GM18520 (cell line): Measurements from ENCODE around the gene SPRED2.

ENCODE experiments used
- ATAC-seq: cut with Tn5 transposase; IDR thresholded peaks from one replicate; pipeline ENCODE4 v1.9.1; 2021; ENCODE audit not compliant: unreplicated experiment

The SPRED2 gene

DNA sequence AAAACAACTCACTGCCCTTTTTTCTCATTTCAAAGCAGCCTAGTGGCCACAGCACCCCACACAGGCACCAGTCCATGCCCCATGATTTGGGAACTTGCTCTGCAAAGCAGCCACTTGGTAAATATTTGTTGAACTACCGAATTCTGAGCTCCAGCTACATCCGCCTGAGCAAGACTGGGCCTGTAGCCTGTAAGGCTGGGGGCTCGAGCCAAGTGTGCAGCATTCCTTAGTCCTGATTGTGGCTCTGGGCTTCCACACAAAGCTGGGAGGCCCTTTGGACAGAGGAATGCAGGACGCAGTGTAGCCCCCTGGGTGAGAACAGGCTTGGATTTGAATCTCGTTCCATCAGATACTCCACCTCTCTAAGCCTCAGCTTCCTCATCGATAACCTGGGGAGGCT, 116.3 kb downstream of the SPRED2 start:
- no peak for ATAC-seq

DNA sequence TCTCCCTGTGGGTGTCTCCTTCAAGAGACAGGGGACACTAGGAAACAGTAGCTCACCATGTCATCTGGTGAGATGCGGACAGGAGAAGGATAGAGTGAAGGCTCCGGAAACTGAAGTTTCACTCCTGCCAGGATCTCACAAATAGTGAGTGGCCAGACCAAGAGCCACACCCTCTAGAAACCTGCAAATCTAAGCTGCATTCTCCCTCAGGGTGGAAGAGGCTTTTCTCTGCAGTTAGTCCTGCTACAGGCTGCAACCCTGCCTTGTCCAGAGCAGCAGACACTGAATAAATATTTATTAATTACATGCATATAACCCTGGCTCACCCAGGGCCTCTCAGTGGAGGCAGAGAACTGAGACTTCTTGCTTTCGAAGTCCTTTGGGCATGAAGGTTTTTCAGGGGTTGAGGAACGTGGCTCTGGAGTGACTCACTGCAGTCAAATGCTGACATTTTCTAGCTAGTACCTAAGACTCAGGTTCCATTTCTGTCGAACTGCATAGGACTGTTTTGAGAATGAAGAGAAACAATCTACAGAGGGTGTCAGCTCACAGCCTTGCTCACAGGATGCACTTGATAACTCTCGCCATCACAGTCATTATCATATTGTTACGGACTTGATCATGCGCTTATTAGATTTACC, 117.5 kb downstream of the SPRED2 start:
- no peak for ATAC-seq

DNA sequence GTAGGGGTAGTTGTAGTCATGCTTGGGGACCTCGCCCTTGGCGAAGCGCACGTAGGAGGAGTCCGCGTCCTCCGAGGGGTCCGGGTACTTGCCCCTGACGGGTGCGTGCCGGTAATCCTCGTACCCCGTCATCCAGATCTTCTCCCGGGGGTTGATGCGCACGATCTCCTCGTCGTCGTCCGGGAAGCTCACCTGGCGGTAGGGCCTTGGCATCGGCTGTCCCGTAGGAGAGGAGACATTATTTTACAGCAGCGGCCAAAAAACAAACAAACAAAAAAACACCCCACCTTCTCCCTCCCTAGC, 118.5 kb downstream of the SPRED2 start:
- no peak for ATAC-seq

DNA sequence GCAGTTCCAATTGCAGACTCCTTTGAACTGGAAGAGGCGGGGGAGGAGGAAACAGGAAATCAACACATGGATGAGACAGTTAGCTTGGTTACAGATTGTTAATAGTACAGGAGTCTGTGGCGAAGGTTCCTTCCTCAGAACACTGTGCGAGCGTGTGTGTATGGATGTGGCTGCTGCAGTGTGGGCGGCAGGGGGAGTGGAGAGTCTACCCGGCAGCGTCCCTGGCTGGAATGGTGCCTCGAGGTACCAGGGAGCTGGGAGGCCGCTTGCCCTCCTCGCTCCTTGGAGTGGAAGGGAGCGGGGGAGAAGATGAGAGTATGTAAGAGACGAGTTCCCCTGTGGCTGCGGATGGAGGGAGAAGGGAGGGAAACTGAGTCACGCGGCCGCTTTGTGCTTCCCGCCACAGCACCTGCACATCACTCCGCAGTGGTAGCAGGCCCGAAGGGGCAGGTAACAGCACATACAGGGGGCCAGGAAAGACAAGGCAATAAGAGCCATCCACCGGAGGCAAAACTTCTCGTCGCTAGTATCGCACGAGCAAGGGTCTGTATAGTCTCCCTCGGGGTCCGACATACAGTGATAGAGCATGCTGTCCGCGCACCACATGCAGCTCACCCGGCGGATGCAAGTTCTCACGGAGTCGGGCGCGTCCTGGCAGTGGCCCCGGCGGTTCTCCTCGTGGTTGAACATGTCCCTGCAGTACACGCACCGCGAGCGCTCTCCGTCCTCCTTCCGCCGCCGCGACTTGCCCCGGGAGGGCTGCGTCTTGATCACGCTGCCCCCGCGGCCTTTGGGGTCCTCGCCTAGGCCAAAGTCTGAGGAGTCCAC, 119.1 kb downstream of the SPRED2 start:
- ATAC-seq = no peak

DNA sequence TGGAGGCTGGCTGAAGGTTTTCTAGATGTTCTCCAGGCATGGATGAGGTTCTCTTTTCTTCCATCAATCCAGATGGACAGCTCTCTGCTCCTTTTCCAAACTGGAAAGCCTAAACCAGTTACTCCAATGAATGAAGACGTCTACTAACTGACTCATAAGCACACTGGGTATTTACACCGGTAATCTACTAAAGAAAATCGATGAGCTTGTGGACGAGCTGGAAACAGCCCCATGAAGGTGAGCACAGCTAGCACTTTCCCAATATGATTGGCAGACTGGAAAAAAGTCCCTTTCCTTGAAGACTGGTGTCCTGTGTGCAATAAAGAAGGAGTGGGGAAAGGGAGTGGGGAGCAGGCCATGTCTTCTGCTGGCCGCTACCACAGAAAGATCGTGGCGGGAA, 120.8 kb downstream of the SPRED2 start:
- ATAC-seq = no peak

DNA sequence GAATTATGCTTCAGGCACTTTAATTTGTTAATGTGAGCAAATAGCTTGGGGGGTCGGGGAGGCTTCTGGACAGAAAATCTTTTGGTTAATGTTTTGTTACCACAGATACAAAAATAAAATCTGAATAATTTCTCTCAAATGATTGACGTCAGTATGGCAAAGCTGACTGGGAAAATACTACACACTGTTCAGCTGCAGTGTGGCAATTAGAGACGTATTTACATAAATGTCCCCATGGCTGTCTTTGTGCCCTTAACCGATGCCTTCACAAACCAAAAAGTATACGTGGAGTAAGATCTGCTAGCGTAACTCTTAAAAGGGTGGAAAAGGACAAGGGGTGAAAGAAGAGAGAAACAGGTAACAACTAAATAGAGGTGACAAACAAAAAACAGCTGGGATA, 121.3 kb downstream of the SPRED2 start:
- no peak for ATAC-seq

DNA sequence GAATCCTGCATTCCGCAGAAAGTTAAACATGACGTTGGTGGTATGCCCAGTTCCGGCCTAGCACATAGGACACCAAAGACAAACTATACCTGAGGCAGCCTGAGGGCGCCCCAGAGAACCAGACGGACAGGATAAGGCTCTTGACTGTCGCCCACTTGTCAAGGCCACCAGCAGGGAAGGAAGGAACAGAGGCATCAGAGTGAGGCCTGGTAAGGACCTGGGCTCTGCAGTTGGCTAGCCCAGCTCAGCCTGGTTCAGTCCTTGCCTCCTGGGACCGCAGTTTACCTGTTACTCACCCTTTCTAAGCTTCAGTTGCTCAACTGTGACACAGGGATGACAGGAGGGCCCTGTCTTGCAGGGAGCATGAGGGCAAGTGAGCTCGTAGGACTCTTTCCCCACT, 122.7 kb downstream of the SPRED2 start:
- no peak for ATAC-seq

DNA sequence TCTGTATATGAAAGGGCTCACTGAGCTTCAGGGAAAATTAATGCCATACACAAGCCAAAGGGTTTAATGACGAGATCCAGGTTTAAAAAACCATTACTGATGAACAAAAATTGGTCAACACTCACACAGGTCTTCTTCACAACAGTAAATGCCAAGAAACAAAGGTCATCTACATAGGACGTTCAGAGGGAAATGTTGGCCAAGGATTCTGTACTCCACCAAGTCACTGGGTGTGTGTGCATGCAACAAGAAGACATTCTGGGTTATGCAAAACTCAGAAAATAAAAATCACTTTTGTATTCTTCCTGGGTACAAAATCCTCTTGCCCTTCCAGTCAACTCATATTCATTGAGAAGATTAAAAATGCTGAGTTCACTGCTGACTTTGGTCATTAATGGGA, 126.5 kb downstream of the SPRED2 start:
- no peak for ATAC-seq

DNA sequence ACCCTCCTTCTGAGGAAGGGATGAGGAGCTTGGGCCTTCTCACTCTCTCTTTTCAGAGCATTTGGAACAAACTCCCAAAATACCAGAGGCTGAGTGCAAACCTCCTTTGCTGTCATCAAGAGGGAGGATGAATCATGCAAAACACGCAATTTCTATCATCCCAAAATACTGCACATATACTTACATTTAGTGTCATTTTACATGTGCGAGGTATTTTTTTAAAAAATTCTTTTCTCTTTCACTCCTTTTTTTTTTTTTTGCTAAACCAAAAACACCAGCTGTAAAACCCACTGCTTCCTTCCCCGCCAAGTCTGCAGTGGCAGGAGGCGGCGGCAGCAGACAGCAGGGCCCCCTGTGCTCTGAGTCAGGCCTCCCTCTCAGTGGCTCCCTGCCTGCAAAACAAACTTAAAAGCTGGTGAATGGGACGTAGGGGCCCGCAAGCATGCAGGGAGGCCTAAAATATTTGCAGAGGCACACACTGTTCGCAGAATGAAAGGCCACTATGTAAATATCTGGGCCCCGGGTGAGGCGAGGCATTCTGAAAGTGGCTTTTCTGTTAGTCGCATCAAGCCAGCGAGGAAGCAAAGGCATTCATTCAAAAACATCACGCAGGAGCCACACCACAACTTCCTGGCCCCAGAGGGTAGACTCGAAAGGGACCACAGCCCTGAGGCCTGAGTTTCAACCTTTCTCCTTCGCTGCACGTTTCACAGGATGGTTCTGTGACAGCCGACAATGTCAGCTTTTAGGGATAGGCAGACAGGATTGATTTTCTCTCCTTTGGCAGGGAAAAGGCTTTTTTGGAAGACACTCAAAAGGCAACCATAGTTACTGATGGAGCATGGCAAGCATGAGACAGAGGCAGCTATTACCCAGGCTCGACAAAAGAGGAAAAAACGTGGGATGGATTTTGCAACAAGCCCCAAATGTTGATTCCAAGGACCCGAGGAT, 131.4 kb downstream of the SPRED2 start:
- peak; percentile 74 for ATAC-seq

DNA sequence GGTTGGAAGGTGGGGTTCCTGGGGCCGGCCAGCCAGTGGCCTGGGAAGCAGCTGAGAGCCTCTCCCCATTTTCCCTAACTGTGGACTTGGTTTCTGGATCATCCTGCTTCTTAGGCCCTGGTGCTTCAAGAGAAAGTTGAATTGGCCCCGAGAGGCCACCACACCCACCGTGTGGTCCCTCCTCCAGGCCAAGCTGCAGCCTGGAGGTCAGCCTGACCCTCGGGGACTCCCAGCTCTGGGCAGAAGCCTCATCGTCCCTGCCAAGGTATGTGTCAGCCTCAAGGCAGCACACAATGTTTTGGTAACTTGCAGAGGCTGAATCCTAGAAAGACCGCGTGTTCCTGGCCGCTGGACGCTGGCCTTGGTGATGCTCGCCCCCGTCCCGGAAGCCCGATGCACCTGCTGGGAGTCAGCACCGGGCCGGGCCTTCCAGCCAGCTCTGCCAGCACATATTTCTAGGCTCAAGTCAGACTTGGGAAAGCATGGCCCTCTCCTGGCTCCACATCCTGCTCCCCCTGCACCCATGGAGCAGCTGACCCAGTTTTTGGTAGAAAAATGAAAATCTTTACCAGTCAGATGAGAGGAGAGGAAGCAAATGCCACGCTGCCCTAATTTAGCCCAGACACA, 132.2 kb downstream of the SPRED2 start:
- no peak for ATAC-seq

DNA sequence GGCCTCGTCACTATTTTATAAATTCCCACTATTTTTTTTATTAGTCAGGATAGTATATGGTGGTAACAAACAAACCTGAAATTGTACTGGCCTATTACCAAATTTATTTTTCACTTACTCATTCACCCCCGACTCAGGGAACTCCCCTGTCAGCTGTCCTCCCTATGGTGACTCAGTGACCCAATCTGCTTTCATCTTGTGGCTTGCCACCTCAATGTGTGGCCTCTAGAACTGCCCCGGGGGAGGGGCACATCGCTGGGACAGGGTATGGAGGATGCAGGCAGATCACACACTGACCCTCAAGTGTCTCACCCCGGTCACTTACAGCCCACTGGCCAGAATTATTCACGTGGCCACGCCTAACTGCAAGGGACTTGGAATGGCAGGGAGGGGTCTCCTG, 133.2 kb downstream of the SPRED2 start:
- ATAC-seq = no peak

DNA sequence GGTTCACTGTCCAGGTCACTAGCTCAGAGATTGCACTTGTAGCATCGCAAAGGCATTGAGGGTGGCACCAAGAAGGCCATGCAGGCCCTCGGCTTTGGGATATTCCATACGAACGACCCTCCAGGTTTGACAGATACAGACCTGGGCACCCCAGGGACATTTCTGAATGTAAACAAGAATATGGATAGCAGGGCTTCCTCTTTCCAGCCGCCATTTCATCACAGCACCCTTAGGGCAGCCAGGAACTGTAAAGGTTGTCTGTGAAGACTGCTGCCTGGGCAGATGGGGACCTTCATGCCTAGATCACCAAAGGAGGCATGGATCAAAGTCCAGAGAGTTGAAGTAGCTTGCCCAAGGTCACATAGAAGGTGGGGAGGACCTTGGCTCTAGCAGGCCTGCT, 134.3 kb downstream of the SPRED2 start:
- ATAC-seq = no peak

DNA sequence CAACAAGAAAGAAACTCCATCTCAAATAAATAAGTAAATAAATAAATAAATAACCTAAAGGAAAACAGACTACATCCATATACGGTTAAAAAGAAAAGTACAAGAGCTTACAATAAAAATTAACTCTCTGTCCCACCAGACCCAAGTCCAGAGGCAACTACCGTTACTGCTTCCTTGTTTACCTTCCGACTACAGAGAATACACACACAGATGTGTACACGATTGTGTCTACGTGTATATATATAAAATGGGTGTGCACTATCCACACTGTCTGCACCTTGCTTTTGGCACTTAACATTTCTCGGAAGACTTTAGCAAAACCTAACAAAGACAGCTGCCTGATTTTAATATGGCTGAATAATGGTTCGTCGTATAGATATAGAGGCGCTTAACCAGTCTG, 134.9 kb downstream of the SPRED2 start:
- ATAC-seq = no peak

DNA sequence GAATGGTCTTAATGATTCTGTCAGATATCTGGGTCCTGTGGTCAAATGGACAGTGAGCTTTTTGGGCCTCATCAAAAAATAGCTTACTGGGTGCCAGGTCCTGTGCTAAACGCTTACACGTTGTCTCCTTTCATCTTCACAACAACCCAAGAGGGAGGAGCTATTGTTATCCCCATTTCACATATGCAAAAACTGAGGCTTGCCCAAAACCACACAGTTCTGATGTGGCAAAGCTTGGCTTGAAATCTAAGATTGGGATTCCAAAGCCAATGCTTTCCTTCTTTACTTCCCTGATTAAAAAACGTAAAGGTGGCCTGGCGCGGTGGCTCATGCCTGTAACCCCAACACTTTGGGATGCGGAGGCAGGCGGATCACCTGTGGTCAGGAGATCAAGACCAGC, 135.4 kb downstream of the SPRED2 start:
- ATAC-seq = no peak

DNA sequence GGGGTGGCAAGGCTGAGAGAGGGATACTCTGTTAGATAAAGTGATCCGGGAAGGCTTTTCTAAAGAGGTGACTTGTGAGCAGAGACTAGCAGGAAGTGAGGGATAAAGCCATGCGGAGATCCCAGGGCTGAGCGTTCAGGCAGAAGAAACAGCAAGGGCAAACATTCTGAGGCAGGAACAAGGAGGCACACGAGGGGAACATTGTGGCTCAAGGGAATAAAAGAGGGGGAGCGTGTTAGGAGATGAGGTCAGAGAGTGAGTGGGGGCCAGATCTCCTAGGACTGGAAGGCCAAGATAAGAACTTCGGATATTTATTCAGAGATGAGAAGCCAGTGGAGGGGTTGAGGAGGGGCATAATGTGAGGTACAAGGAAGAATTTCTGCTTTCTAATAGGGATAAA, 137.7 kb downstream of the SPRED2 start:
- no peak for ATAC-seq

DNA sequence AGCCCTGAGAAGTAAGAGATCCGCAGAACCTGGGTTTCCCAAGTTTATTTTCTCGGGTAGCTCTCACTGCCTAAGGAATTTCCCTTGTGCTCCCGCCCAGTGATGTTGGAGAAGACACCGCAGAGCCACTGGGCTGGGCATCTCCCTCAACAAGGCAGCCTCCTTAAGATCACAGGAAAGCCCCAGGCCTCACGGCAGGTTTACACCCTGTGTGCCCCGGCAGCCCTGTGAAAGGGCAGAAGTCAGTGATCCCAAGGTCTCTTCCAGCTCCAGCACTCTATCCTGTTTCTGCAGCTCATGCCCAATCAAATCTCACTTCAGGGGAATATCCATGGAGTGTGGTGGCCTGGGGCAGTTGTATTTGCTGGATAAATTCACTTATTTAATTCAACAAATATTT, 138.3 kb downstream of the SPRED2 start:
- ATAC-seq = no peak

DNA sequence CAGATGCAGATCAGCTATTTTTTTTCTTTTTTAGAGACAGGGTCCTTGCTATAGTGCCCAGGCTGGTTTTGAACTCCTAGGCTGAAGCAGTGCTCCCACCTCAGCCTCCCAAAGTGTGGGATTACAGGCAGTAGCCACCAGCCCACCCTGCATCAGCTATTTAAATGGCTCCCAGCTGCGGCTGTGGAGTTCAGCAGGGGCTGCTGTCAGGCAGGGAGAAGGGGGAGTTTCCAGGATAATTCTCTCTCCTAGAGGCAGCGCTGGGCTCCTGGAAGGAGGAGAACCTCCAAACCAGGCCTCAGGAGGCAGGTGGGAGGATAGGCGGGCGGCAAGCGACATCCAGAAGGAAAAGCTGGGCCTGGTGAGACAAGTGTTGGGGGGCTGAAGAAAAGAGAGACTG, 139.0 kb downstream of the SPRED2 start:
- no peak for ATAC-seq

DNA sequence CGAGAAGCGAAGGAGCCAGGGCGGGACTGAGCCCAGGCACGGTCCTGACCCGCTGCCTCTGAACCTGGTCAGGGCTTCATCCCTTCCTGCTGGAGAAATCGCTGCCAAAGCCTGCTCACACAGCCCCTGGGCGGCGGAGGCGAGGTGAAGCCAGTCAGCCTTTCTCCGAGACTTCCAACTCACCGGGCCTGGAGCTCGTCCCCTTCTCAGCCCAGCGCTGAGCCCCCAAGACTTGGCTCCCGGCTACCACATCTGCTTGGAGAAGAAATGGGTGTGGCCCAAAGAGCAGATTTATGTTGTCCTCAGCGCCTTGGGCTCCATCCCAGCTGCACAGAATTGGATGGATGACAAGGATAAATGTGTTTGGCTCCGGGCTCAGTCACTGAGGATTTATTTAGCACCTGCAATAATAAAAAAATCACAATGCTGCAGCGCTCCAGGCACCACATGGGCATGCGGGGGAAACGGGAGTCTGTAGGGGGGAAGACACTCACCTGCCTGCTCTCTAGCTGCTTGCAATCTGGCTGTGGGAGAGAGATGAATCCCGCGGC, 139.9 kb downstream of the SPRED2 start:
- no peak for ATAC-seq

DNA sequence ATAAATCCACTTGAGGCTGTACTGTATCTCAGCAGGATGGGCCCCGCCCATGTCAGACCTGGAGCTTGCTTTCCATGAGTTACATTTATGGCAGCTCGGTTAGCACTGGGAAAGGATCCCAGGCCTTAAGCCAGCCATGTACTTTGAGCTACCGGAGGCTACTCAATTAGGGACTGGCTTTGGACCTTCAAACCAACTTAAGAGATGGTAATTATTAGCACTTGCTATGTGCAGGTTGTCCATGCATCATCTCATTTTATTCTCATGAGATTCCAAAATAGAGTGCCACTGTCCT, 140.3 kb downstream of the SPRED2 start:
- no peak for ATAC-seq

DNA sequence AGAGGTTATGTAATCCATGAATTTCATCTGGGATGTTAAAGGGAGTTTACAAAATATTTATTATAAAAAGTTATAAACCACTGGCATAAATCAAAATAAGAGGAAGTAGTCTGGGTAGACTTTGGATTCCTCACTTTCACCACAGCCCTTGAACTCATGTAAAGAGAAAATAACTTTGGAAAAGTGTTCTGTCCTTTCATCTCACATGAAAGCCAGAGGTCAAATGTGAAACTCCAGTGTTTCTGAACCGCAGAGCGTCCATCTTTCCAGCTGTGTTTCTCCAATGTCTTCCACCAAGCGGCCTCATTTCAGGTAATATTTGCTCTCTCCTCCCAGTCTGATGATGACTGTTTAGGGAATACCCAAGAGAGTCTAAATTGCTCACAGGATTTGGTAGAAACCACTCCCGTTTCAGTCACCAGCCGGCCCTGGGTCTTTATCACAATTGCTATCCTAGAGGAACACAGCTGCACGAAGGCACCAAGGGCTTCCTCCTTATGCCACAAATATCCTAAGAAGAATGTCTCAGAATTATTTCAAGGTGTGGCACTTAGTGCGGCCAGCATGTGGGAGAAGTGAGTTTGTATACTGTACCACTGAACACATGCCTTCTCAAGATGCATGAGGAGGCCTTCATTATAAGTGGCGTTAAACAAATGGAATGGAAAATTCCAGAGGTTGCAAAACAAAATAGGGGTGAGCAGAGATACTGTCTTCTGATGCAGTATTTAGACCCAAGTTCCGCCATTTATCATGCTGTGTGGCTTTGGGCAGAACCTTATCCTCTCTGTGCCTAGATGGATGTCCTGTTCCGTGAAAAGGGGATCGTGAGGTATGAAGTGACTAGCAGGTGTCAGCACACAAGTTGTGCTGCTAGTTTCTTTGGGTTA, 140.9 kb downstream of the SPRED2 start:
- no peak for ATAC-seq
